ENCODE results near the gene TMEM176B. TPM values are rescaled to one million over a fixed set of nuclear protein-coding genes. Genes with fewer than 3 reads are reported as not detected.

The TMEM176B gene
- total and polyA plus RNA-seq, 2 of the 13 experiments (the other 11 are each of a cell fraction or from before 2014, with no cell fraction given) = not detected

GRCh38 chr7:150778014-150778737 lies 22.0 kb downstream of the TMEM176B start (continued):
- TF ChIP-seq, protein P1, sequence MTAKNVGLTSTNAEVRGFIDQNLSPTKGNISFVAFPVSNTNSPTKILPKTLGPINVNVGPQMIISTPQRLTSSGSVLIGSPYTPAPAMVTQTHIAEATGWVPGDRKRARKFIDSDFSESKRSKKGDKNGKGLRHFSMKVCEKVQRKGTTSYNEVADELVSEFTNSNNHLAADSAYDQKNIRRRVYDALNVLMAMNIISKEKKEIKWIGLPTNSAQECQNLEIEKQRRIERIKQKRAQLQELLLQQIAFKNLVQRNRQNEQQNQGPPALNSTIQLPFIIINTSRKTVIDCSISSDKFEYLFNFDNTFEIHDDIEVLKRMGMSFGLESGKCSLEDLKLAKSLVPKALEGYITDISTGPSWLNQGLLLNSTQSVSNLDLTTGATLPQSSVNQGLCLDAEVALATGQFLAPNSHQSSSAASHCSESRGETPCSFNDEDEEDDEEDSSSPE (CRISPR knock-in tag; IDR thresholded peaks at IDR 0.05) = peak; percentile 33; the same call in 1 of the 2 replicates
- TF ChIP-seq HNF4A (CRISPR knock-in tag; IDR thresholded peaks at IDR 0.05) = peak; percentile 77
- TF ChIP-seq, protein P2, sequence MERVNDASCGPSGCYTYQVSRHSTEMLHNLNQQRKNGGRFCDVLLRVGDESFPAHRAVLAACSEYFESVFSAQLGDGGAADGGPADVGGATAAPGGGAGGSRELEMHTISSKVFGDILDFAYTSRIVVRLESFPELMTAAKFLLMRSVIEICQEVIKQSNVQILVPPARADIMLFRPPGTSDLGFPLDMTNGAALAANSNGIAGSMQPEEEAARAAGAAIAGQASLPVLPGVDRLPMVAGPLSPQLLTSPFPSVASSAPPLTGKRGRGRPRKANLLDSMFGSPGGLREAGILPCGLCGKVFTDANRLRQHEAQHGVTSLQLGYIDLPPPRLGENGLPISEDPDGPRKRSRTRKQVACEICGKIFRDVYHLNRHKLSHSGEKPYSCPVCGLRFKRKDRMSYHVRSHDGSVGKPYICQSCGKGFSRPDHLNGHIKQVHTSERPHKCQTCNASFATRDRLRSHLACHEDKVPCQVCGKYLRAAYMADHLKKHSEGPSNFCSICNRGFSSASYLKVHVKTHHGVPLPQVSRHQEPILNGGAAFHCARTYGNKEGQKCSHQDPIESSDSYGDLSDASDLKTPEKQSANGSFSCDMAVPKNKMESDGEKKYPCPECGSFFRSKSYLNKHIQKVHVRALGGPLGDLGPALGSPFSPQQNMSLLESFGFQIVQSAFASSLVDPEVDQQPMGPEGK (CRISPR knock-in tag; IDR thresholded peaks at IDR 0.05) = peak; percentile 34; the same call in 1 of the 2 replicates
- peak; percentile 51 for TF ChIP-seq SALL1 (CRISPR knock-in tag; IDR thresholded peaks at IDR 0.05)
- no peak for TF ChIP-seq SOX13 (IDR thresholded peaks at IDR 0.05)
- TF ChIP-seq SOX13 (CRISPR knock-in tag; conservative IDR thresholded peaks at IDR 0.05 in 1 of 2, IDR thresholded peaks at IDR 0.05 in 1 of 2) = peak in 1 of 2 experiments; percentile 62; a peak in 1 of 4 replicates
- 0 out of 2 replicates have a peak, but pooled peaks have one; percentile 24 for TF ChIP-seq ZNF670 (CRISPR knock-in tag; IDR thresholded peaks at IDR 0.05; ENCODE audit: borderline replicate concordance)
- TF ChIP-seq ZSCAN29 (CRISPR knock-in tag; conservative IDR thresholded peaks at IDR 0.05) = 0 out of 2 replicates have a peak, but pooled peaks have one; percentile 24
- TF ChIP-seq EP300 (IDR thresholded peaks at IDR 0.05; ENCODE audit: low read depth in 2 of 2, low read length in 2 of 2) = peak in 1 of 2 experiments; percentile 68; a peak in 2 of 4 replicates
- TF ChIP-seq EP300 (CRISPR knock-in tag; IDR thresholded peaks at IDR 0.05; ENCODE audit: borderline replicate concordance) = no peak
- no peak for TF ChIP-seq ZNF446 (CRISPR knock-in tag; IDR thresholded peaks at IDR 0.05)
- TF ChIP-seq LCORL (IDR thresholded peaks at IDR 0.05) = no peak
- TF ChIP-seq LCORL (CRISPR knock-in tag; IDR thresholded peaks at IDR 0.05) = peak; percentile 73
- peak; percentile 32; the same call in 1 of the 2 replicates for TF ChIP-seq SAP130 (CRISPR knock-in tag; IDR thresholded peaks at IDR 0.05; ENCODE audit: low read depth)
- TF ChIP-seq, protein P3, sequence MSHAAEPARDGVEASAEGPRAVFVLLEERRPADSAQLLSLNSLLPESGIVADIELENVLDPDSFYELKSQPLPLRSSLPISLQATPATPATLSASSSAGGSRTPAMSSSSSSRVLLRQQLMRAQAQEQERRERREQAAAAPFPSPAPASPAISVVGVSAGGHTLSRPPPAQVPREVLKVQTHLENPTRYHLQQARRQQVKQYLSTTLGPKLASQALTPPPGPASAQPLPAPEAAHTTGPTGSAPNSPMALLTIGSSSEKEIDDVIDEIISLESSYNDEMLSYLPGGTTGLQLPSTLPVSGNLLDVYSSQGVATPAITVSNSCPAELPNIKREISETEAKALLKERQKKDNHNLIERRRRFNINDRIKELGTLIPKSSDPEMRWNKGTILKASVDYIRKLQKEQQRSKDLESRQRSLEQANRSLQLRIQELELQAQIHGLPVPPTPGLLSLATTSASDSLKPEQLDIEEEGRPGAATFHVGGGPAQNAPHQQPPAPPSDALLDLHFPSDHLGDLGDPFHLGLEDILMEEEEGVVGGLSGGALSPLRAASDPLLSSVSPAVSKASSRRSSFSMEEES (CRISPR knock-in tag; IDR thresholded peaks at IDR 0.05) = 0 out of 2 replicates have a peak, but pooled peaks have one; percentile 42
- no peak for TF ChIP-seq SIX4 (CRISPR knock-in tag; IDR thresholded peaks at IDR 0.05)
- peak; percentile 53; the same call in 1 of the 2 replicates for TF ChIP-seq TFDP1 (CRISPR knock-in tag; IDR thresholded peaks at IDR 0.05; ENCODE audit: borderline replicate concordance)
- no peak for TF ChIP-seq ZNF253 (CRISPR knock-in tag; IDR thresholded peaks at IDR 0.05; ENCODE audit: borderline replicate concordance)
- peak; percentile 43; the same call in 1 of the 2 replicates for TF ChIP-seq ZNF644 (CRISPR knock-in tag; IDR thresholded peaks at IDR 0.05; ENCODE audit: low read depth)
- TF ChIP-seq TCF7L2 (IDR thresholded peaks at IDR 0.05; ENCODE audit: low read depth, low read length) = no peak
